Hematopoietic multipotent progenitor cell treated with erythropoietin and hydrocortisone succinate and interleukin-3 and kit ligand, for 15 days (in vitro differentiated cells): ENCODE results near the gene SIL1.
"Not testable (repeated sequence)": the region's sequence is repeated elsewhere in the genome, so short reads cannot be mapped to it uniquely, and the experiment has no call there.

ENCODE experiments used
- DNase-seq: peaks from one replicate; pipeline ENCODE4 v3.0.0-alpha.2; 2015; ENCODE audit warnings: low spot score

The SIL1 gene

GRCh38 chr5:139065306-139065705, 132.9 kb downstream of the SIL1 start:
- DNase-seq = no peak

- DNase-seq = no peak
Observed at GRCh38 chr5:139064613-139065012, 133.6 kb downstream of the SIL1 start.

GRCh38 chr5:139063664-139064054, 134.5 kb downstream of the SIL1 start:
- no peak for DNase-seq

- DNase-seq = no peak
Observed at GRCh38 chr5:139062910-139063663, 135.1 kb downstream of the SIL1 start.

GRCh38 chr5:139061856-139062255, 136.3 kb downstream of the SIL1 start:
- DNase-seq = no peak

- DNase-seq = no peak
Observed at GRCh38 chr5:139061274-139061673, 136.9 kb downstream of the SIL1 start.

- no peak for DNase-seq
Observed at GRCh38 chr5:139058121-139058520, 140.0 kb downstream of the SIL1 start.

- not testable (repeated sequence) for DNase-seq
Observed at GRCh38 chr5:139057045-139057939, 140.9 kb downstream of the SIL1 start.

GRCh38 chr5:139052975-139053374, 145.2 kb downstream of the SIL1 start:
- no peak for DNase-seq

- DNase-seq = no peak
Observed at GRCh38 chr5:139051392-139051791, 146.8 kb downstream of the SIL1 start.

GRCh38 chr5:139050432-139050831, 147.7 kb downstream of the SIL1 start:
- DNase-seq = no peak

GRCh38 chr5:139049780-139050179, 148.4 kb downstream of the SIL1 start:
- DNase-seq = no peak

GRCh38 chr5:139046551-139046950, 151.6 kb downstream of the SIL1 start:
- DNase-seq = no peak

GRCh38 chr5:139043157-139043905, 154.8 kb downstream of the SIL1 start:
- no peak for DNase-seq

GRCh38 chr5:139040081-139040480, 158.1 kb downstream of the SIL1 start:
- no peak for DNase-seq

GRCh38 chr5:139038613-139039305, 159.4 kb downstream of the SIL1 start:
- no peak for DNase-seq

- DNase-seq = no peak
Observed at GRCh38 chr5:139037732-139038131, 160.4 kb downstream of the SIL1 start.

GRCh38 chr5:139036332-139036731, 161.8 kb downstream of the SIL1 start:
- DNase-seq = not testable (repeated sequence)

GRCh38 chr5:139027150-139027549, 171.0 kb downstream of the SIL1 start:
- DNase-seq = no peak

GRCh38 chr5:139025651-139026050, 172.5 kb downstream of the SIL1 start:
- DNase-seq = no peak

- no peak for DNase-seq
Observed at GRCh38 chr5:139023286-139023685, 174.9 kb downstream of the SIL1 start.

- no peak for DNase-seq
Observed at GRCh38 chr5:139022528-139022927, 175.6 kb downstream of the SIL1 start.
